ENCODE results near the gene ENDOG. TPM values are rescaled to one million over a fixed set of nuclear protein-coding genes. Genes with fewer than 3 reads are reported as not detected.
"Not testable (repeated sequence)": the region's sequence is repeated elsewhere in the genome, so short reads cannot be mapped to it uniquely, and the experiment has no call there.

ENDOG gene
- total RNA-seq (1 to 10 TPM; 7.7 to 7.8 TPM), total RNA-seq (4.4 to 11.9 reads per million in 2 donors)

GRCh38 chr9:128818099-128818838 is at the start of gene ENDOG:
Gene ENDOG, plus strand, starts transcription at chr9:128818500. Its CDS starts 185 bp downstream, at chr9:128818685.
- H3K27me3 Mint-ChIP-seq, result no peaks in the 10 kb centered on the region
- peak; percentile 96 for ATAC-seq

GRCh38 chr9:128768606-128769005 is 49.7 kb upstream of the ENDOG start:
- ATAC-seq, result no peak
- H3K4me3 Mint-ChIP-seq, result peak overlapping the region; percentile 31
- no peak for DNase-seq
- no peaks in the 10 kb centered on the region for H3K27me3 Mint-ChIP-seq
- peak overlapping the region; percentile 96 for H3K27ac Mint-ChIP-seq
- no peaks in the 10 kb centered on the region for H3K9me3 ChIP-seq (ENCODE audit: control insufficient read depth, low read length, poor library complexity, severe bottlenecking)
- H3K36me3 Mint-ChIP-seq (ENCODE audit: low read depth), result no peaks in the 10 kb centered on the region
- H3K4me1 Mint-ChIP-seq, result peaks cover 25% of the 10 kb centered on the region

More at GRCh38 chr9:128818099-128818838, at the start of gene ENDOG:
- H3K27ac Mint-ChIP-seq, result peak within 1 kb of the TSS; percentile 79
- H3K4me3 Mint-ChIP-seq, result peak within 1 kb of the TSS; percentile 87
- H3K36me3 Mint-ChIP-seq (ENCODE audit: low read depth), result no peaks in the 10 kb centered on the region
- no peaks in the 10 kb centered on the region for H3K9me3 ChIP-seq (ENCODE audit: control insufficient read depth, low read length, poor library complexity, severe bottlenecking)
- peak; percentile 96 to 99 (median 96) for DNase-seq
- H3K4me1 Mint-ChIP-seq, result peaks cover 13% of the 10 kb centered on the region

- no peak for ATAC-seq
- no peaks in the 10 kb centered on the region for H3K9me3 ChIP-seq (ENCODE audit: control insufficient read depth, low read length, poor library complexity, severe bottlenecking)
- Mint-ChIP-seq H3K4me1 (peaks cover 22% of the 10 kb centered on the region), H3K4me3 (peak overlapping the region; percentile 98), H3K27me3 (no peaks in the 10 kb centered on the region), H3K27ac (peak overlapping the region; percentile 96), H3K36me3 (ENCODE audit: low read depth) (no peaks in the 10 kb centered on the region)
- no peak for DNase-seq
These were observed 47.8 kb upstream of the ENDOG start for GRCh38 chr9:128770286-128771030.

- H3K9me3 ChIP-seq (ENCODE audit: control insufficient read depth, low read length, poor library complexity, severe bottlenecking), result no peaks in the 10 kb centered on the region
- peak; percentile 32 for ATAC-seq
- DNase-seq, result peak in 1 of 3 donors; percentile 10
- H3K36me3 Mint-ChIP-seq (ENCODE audit: low read depth), result no peaks in the 10 kb centered on the region
- H3K27me3 Mint-ChIP-seq, result no peaks in the 10 kb centered on the region
- peak overlapping the region; percentile 98 for H3K4me3 Mint-ChIP-seq
- H3K4me1 Mint-ChIP-seq, result peaks cover 21% of the 10 kb centered on the region
- H3K27ac Mint-ChIP-seq, result peak overlapping the region; percentile 96
These were observed 47.1 kb upstream of the ENDOG start for GRCh38 chr9:128771094-128771721.

- no peaks in the 10 kb centered on the region for H3K9me3 ChIP-seq (ENCODE audit: control insufficient read depth, low read length, poor library complexity, severe bottlenecking)
- Mint-ChIP-seq H3K27ac (peak within 1 kb of the TSS; percentile 96), H3K27me3 (no peaks in the 10 kb centered on the region), H3K4me1 (peaks cover 21% of the 10 kb centered on the region), H3K4me3 (peak within 1 kb of the TSS; percentile 98), H3K36me3 (ENCODE audit: low read depth) (no peaks in the 10 kb centered on the region)
- ATAC-seq, result peak; percentile 95
- DNase-seq, result peak; percentile 86 to 93 (median 89)
These were observed 46.4 kb upstream of the ENDOG start, which contains the start of gene ZER1 for GRCh38 chr9:128771745-128772519. Gene ZER1, minus strand, starts transcription at chr9:128771927. Its CDS starts 16,362 bp downstream, at chr9:128755565.

- no peaks in the 10 kb centered on the region for H3K36me3 Mint-ChIP-seq (ENCODE audit: low read depth)
- DNase-seq, result no peak
- H3K27ac Mint-ChIP-seq, result peak overlapping the region; percentile 45
- ATAC-seq, result no peak
- no peaks in the 10 kb centered on the region for H3K27me3 Mint-ChIP-seq
- H3K4me1 Mint-ChIP-seq, result peaks cover 21% of the 10 kb centered on the region
- no peaks in the 10 kb centered on the region for H3K9me3 ChIP-seq (ENCODE audit: control insufficient read depth, low read length, poor library complexity, severe bottlenecking)
- H3K4me3 Mint-ChIP-seq, result peak overlapping the region; percentile 98
These were observed 45.3 kb upstream of the ENDOG start for GRCh38 chr9:128773049-128773448.

- H3K36me3 Mint-ChIP-seq (ENCODE audit: low read depth), result no peaks in the 10 kb centered on the region
- H3K27me3 Mint-ChIP-seq, result no peaks in the 10 kb centered on the region
- no peak for ATAC-seq
- H3K4me3 Mint-ChIP-seq, result no peak overlapping the region
- peaks cover 16% of the 10 kb centered on the region for H3K4me1 Mint-ChIP-seq
- no peak for DNase-seq
- no peak overlapping the region for H3K27ac Mint-ChIP-seq
- H3K9me3 ChIP-seq (ENCODE audit: control insufficient read depth, low read length, poor library complexity, severe bottlenecking), result no peaks in the 10 kb centered on the region
These were observed 43.5 kb upstream of the ENDOG start for GRCh38 chr9:128774804-128775203.

GRCh38 chr9:128780093-128780492 is 38.2 kb upstream of the ENDOG start:
- H3K27me3 Mint-ChIP-seq; H3K4me3 Mint-ChIP-seq; DNase-seq; H3K36me3 Mint-ChIP-seq (ENCODE audit: low read depth); H3K4me1 Mint-ChIP-seq; ATAC-seq; H3K9me3 ChIP-seq (ENCODE audit: control insufficient read depth, low read length, poor library complexity, severe bottlenecking); H3K27ac Mint-ChIP-seq: not testable (repeated sequence)

- no peaks in the 10 kb centered on the region for H3K27me3 Mint-ChIP-seq
- H3K4me3 Mint-ChIP-seq, result no peak overlapping the region
- no peak for ATAC-seq
- H3K36me3 Mint-ChIP-seq (ENCODE audit: low read depth), result no peaks in the 10 kb centered on the region
- H3K27ac Mint-ChIP-seq, result no peak overlapping the region
- no peaks in the 10 kb centered on the region for H3K9me3 ChIP-seq (ENCODE audit: control insufficient read depth, low read length, poor library complexity, severe bottlenecking)
- H3K4me1 Mint-ChIP-seq, result no peaks in the 10 kb centered on the region
- DNase-seq, result no peak
These were observed 36.9 kb upstream of the ENDOG start for GRCh38 chr9:128781187-128782070.

GRCh38 chr9:128782669-128783068 is 35.6 kb upstream of the ENDOG start:
- no peaks in the 10 kb centered on the region for H3K36me3 Mint-ChIP-seq (ENCODE audit: low read depth)
- ATAC-seq, result no peak

GRCh38 chr9:128785427-128785826 is 32.9 kb upstream of the ENDOG start:
- no peaks in the 10 kb centered on the region for H3K36me3 Mint-ChIP-seq (ENCODE audit: low read depth)
- no peak for ATAC-seq
- H3K9me3 ChIP-seq (ENCODE audit: control insufficient read depth, low read length, poor library complexity, severe bottlenecking), result no peaks in the 10 kb centered on the region
- H3K27ac Mint-ChIP-seq, result peak overlapping the region; percentile 82
- no peaks in the 10 kb centered on the region for H3K27me3 Mint-ChIP-seq
- peaks cover 10% of the 10 kb centered on the region for H3K4me1 Mint-ChIP-seq
- no peak for DNase-seq
- no peak overlapping the region for H3K4me3 Mint-ChIP-seq

More at GRCh38 chr9:128782669-128783068, 35.6 kb upstream of the ENDOG start:
- DNase-seq, result no peak
- Mint-ChIP-seq H3K4me3 (no peak overlapping the region), H3K27ac (no peak overlapping the region), H3K4me1 (peaks cover 3% of the 10 kb centered on the region), H3K27me3 (no peaks in the 10 kb centered on the region)
- no peaks in the 10 kb centered on the region for H3K9me3 ChIP-seq (ENCODE audit: control insufficient read depth, low read length, poor library complexity, severe bottlenecking)

Data from T-helper 17 cell (primary cell).